K562 (cell line): ENCODE data around the gene GALP. TPM values are rescaled to one million over a fixed set of nuclear protein-coding genes. Genes with fewer than 3 reads are reported as not detected.

Experiments
- ATAC-seq: fragments of 200-7000 bp; cut with Tn5 transposase; 3 replicates; pipeline ENCODE4 v1.9.1; 2020; ENCODE audit warnings: moderate library complexity
- BruUV-seq: library from RNA; stranded (reverse); fragments of 400-500 nt; replicated peaks from 2 replicates; lab custom pipeline; 2021; lab: Mats Ljungman, UMichigan
- CTCF ChIA-PET: fragments of 300-600 bp; formaldehyde crosslinking; extraction: SDS; loops from one replicate; lab custom pipeline; 2021; ENCODE audit warnings: low intra/inter-chr PET ratio; lab: Yijun Ruan, JAX
- POLR2A ChIA-PET: fragments of 300-600, 350-650 bp; sonication (Branson Sonifier 250); formaldehyde crosslinking; extraction: SDS; loops from one replicate; lab custom pipeline; 2021; ENCODE audit warnings: antibody characterized with exemption, inconsistent platforms; lab: Yijun Ruan, JAX
- DNase-seq, 4 experiments: peaks; one replicate each; pipeline versions ENCODE4 v3.0.0 to v3.0.0-alpha.2; 2011 to 2018; ENCODE audit warnings: low spot score in 3 of 4, mixed read lengths in 3 of 4; ENCODE audit errors: extremely low read depth in 1 of 4
- FAIRE-seq: peaks from 2 replicates; lab custom pipeline; 2011; peaks lifted over from hg19 to GRCh38; lab: Jason Lieb, UNC
- H2AFZ ChIP-seq: 2 replicates; pipeline ENCODE4 v1.6.0; 2011; ENCODE audit warnings: low read depth, low read length, control low read depth, inconsistent platforms
- H3K27ac ChIP-seq: fragments of 200-600 bp; 3 replicates; pipeline ENCODE4 v1.8.0; 2011; ENCODE audit warnings: low read depth, mild to moderate bottlenecking, control low read depth, inconsistent platforms, low read length, moderate library complexity, mixed read lengths; ENCODE audit errors: extremely low read depth
- H3K27me3 ChIP-seq, 2 experiments: fragments of 300-600 bp in 1 of 2; 2 replicates in 1 of 2; 3 replicates in 1 of 2; pipeline versions ENCODE4 v1.6.0 to v1.8.0; 2011; ENCODE audit warnings: inconsistent platforms in 2 of 2, low read length in 2 of 2, mild to moderate bottlenecking in 1 of 2, mixed read lengths in 1 of 2, moderate library complexity in 1 of 2; ENCODE audit not compliant: control insufficient read depth in 2 of 2, insufficient read depth in 2 of 2
- H3K36me3 ChIP-seq: fragments of 300-600 bp; 3 replicates; pipeline ENCODE4 v1.8.0; 2011; ENCODE audit warnings: mild to moderate bottlenecking, low read length, inconsistent platforms; ENCODE audit not compliant: control insufficient read depth, insufficient read depth
- H3K4me1 ChIP-seq, 2 experiments: fragments of 200-600 bp in 1 of 2; replicated peaks in 1 of 2; 2 replicates in 1 of 2; 3 replicates in 1 of 2; pipeline versions ENCODE4 v1.5.1 to v1.8.0; 2011; ENCODE audit warnings: inconsistent platforms in 2 of 2, low read length in 2 of 2, mild to moderate bottlenecking in 1 of 2, mixed read lengths in 1 of 2, moderate library complexity in 1 of 2; ENCODE audit not compliant: control insufficient read depth in 2 of 2, insufficient read depth in 2 of 2
- H3K4me2 ChIP-seq: 2 replicates; pipeline ENCODE4 v1.6.1; 2011; ENCODE audit warnings: low read length, control low read depth, inconsistent platforms, mixed read lengths; ENCODE audit not compliant: insufficient read depth
- H3K4me3 ChIP-seq: fragments of 200-600 bp; sonication (generic), shearing (Covaris generic); 2 replicates; pipeline ENCODE4 v1.5.1; 2016; ENCODE audit warnings: control low read depth, inconsistent platforms
- H3K79me2 ChIP-seq: fragments of 200-600 bp; 3 replicates; pipeline ENCODE4 v1.8.0; 2011; ENCODE audit warnings: low read length, inconsistent platforms; ENCODE audit not compliant: control insufficient read depth, insufficient read depth
- H3K9ac ChIP-seq, 2 experiments: 2 replicates each; pipeline versions ENCODE4 v1.6.0 to v1.6.1; 2011; ENCODE audit warnings: low read depth in 2 of 2, low read length in 2 of 2, control low read depth in 1 of 2, inconsistent platforms in 1 of 2, mild to moderate bottlenecking in 1 of 2, mixed read lengths in 1 of 2; ENCODE audit not compliant: insufficient read depth in 1 of 2
- H3K9me1 ChIP-seq: one replicate; pipeline ENCODE4 v1.6.0; 2011; ENCODE audit warnings: inconsistent platforms, mild to moderate bottlenecking, low read length, moderate library complexity; ENCODE audit not compliant: control insufficient read depth, insufficient read depth
- H3K9me3 ChIP-seq: replicated peaks from 2 replicates; pipeline ENCODE4 v1.5.1; 2011; ENCODE audit warnings: low read depth, low read length, inconsistent platforms; ENCODE audit not compliant: control insufficient read depth, insufficient read depth
- H4K20me1 ChIP-seq: replicated peaks from 2 replicates; pipeline ENCODE4 v1.6.1; 2011; ENCODE audit warnings: low read length, inconsistent platforms, mixed read lengths; ENCODE audit not compliant: control insufficient read depth, insufficient read depth
- ATF1 ChIP-seq, 2 experiments: fragments of 450-650 bp in 1 of 2; IDR thresholded peaks; 2 replicates each; pipeline ENCODE4 v1.6.1; 2016; ENCODE audit warnings: missing compliant biosample characterization in 1 of 2, missing genetic modification characterization in 1 of 2
- BDP1 ChIP-seq: IDR thresholded peaks from 3 replicates; pipeline ENCODE4 v1.6.1; 2011; ENCODE audit not compliant: insufficient read length, insufficient read depth
- EGR1 ChIP-seq: fragments of 450-650 bp; conservative IDR thresholded peaks from 2 replicates; pipeline ENCODE4 v1.6.1; 2017; ENCODE audit warnings: mild to moderate bottlenecking
- JUN ChIP-seq, 2 experiments: sonication (generic) in 1 of 2; formaldehyde crosslinking in 1 of 2; IDR thresholded peaks; 2 replicates each; pipeline versions ENCODE4 v1.6.1 to v1.8.0; 2012 to 2022; ENCODE audit warnings: borderline replicate concordance in 2 of 2, mild to moderate bottlenecking in 2 of 2, improper control_type of control experiment in 1 of 2, low read depth in 1 of 2, low read length in 1 of 2, missing genetic modification reagents in 1 of 2
- RBM25 ChIP-seq: fragments of 200-400 bp; formaldehyde crosslinking; IDR thresholded peaks from 2 replicates; pipeline ENCODE4 v1.6.1; 2018; ENCODE audit warnings: low read length, low read depth, moderate library complexity; ENCODE audit not compliant: severe bottlenecking
- ZNF263 ChIP-seq: sonication (generic); formaldehyde crosslinking; IDR thresholded peaks from 2 replicates; pipeline ENCODE4 v1.8.0; 2022; ENCODE audit warnings: mild to moderate bottlenecking, missing genetic modification reagents, borderline replicate concordance
- ZNF316 ChIP-seq: fragments of 450-650 bp; IDR thresholded peaks from 2 replicates; pipeline ENCODE4 v1.6.1; 2016
- ZNF76 ChIP-seq: fragments of 250-450 bp; sonication (Bioruptor Pico); IDR thresholded peaks from 2 replicates; pipeline ENCODE4 v1.4.0; 2020; ENCODE audit warnings: mild to moderate bottlenecking, moderate library complexity, borderline replicate concordance
- WGBS: fragments of 100-300 bp; shearing (Covaris generic); methylation state at CpG from one replicate; pipeline ENCODE4 v1.1.6; 2016; ENCODE audit warnings: low coverage, mixed read lengths; ENCODE audit not compliant: insufficient coverage; ENCODE audit errors: missing lambda C conversion rate; 5-methylcytosine and 5-hydroxymethylcytosine counted together
- in situ Hi-C: fragments of 300-500 bp; cut with MboI; formaldehyde crosslinking; loops from 4 replicates; pipeline ENCODE4 v1.15.0; 2018; ENCODE audit warnings: inconsistent platforms, mixed read lengths
- intact Hi-C: fragments of 100-400 bp; cut with micrococcal nuclease; formaldehyde crosslinking; loops from 2 replicates; pipeline ENCODE4 v1.14.2; 2022
- polyA plus RNA-seq, 8 experiments: library from polyadenylated mRNA; depleted of rRNA in 4 of 8; stranded (reverse) in 5 of 8; unstranded in 3 of 8; fragments of >200 nt; fragmentation: Nextera tagmentation in 2 of 8; fragmentation: Illumina TruSeq in 1 of 8; extraction: Ambion mirVana in 2 of 8; extraction: Trizol in 1 of 8; gene quantifications; 2 replicates each; pipeline versions ENCODE4 v1.2.1 to v1.2.3, GENCODE V29; 2011 to 2014; ENCODE audit warnings: inconsistent platforms in 1 of 8, missing spikeins in 1 of 8
- total RNA-seq, 7 experiments: library from RNA; depleted of rRNA in 6 of 7; stranded (reverse); fragments of >200 nt in 6 of 7; fragmentation: Illumina TruSeq in 2 of 7; extraction: Trizol in 2 of 7; gene quantifications; 2 replicates each; pipeline versions ENCODE4 v1.2.1 to v1.2.3, GENCODE V29; 2011 to 2021; ENCODE audit warnings: low replicate concordance in 1 of 7
- TF ChIP-seq, protein P1 (sequence below): sonication (generic); formaldehyde crosslinking; IDR thresholded peaks from 2 replicates; pipeline ENCODE4 v1.8.0; 2022; ENCODE audit warnings: mild to moderate bottlenecking, missing genetic modification reagents
- TF ChIP-seq, protein P2 (sequence below): fragments of 250-450 bp; sonication (Bioruptor Pico); IDR thresholded peaks from 2 replicates; pipeline ENCODE4 v1.4.0; 2020; ENCODE audit warnings: mild to moderate bottlenecking, moderate library complexity, borderline replicate concordance

GALP gene
- total and polyA plus RNA-seq, 9 of the 15 experiments (the other 6 are each of a cell fraction or from before 2014, with no cell fraction given), result not detected

DNA sequence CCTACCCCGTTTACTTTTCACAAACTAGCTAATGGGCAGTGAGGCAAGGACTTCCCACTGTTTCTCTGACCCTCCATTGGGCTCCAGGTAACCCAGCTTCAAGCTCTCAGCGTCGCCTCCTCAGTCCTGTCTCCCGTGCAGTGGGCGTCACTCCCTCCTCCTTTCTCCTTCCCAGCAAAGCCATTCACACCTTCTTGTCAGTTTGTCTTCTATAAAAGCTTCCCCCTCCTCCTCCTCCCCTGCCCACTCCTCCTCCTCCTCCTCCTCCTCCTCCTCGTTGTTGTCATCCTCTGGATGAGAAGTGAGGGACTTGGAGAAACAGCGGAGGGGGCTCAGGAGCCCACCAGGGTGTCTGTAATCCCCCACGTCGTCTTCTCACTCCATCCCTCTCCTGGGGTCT is 1.7 kb upstream of the GALP start:
- Histone ChIP-seq H3K79me2 (no peaks in the 10 kb centered on the region), H3K4me2 (peak overlapping the region; percentile 26; the same call in 1 of the 2 replicates), H3K9ac (no peak overlapping the region), H3K9me3 (no peaks in the 10 kb centered on the region), H3K27me3 (peaks cover 0 to 31% of the 10 kb centered on the region in 2 experiments; a peak in 4 of 5 replicates), H3K27ac (no peak overlapping the region), H3K4me3 (no peak overlapping the region), H3K4me1 (peaks cover 5 to 23% of the 10 kb centered on the region in 2 experiments; a peak in 3 of 5 replicates), H3K9me1 (no peaks in the 10 kb centered on the region), H3K36me3 (no peaks in the 10 kb centered on the region), H4K20me1 (no peaks in the 10 kb centered on the region), H2AFZ (no peak overlapping the region)
- no peak for ATAC-seq
- intact Hi-C loops (loop anchor here (5.0 kb wide), 1 partner anchor 158 kb away; no protein-coding TSS in a partner anchor), in situ Hi-C loops (no loop called here)
- no peak for DNase-seq
- WGBS, result 9% methylated on average over 8 of the region's 9 CpGs
- ChIA-PET POLR2A (no interaction called here), CTCF (no interaction called here)
- no peak for FAIRE-seq
- TF ChIP-seq EGR1, result peak; percentile 58; the same call in 1 of the 2 replicates
- TF ChIP-seq RBM25, result no peak
- peak; percentile 90 for TF ChIP-seq ZNF263 (CRISPR knock-in tag)
- no peak for TF ChIP-seq BDP1
- BruUV-seq, result no TSS peak

DNA sequence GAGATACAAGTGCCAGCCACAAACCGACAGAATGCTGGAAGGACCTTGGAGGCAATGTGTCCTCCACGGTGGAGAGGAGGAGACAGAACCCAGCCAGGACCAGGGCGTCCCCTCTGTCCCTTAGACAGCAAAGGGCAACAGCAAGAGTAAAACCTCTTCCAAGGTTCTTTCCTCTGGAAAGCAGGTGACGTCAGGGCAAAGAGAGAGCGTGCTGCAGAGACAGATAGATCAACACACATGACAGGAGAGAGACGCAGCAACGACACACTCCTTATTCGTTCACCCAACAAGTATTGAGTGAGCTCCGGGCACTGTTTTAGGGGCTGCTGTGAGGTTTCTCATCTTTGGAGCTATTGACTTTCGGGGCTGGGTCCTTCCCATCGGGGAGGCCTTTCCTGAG is 1.3 kb upstream of the GALP start:
- H3K4me1 ChIP-seq, result peaks cover 5 to 23% of the 10 kb centered on the region in 2 experiments; a peak in 3 of 5 replicates
- no peaks in the 10 kb centered on the region for H3K9me3 ChIP-seq
- BruUV-seq, result no TSS peak
- no peaks in the 10 kb centered on the region for H3K36me3 ChIP-seq
- peak; percentile 36 for ATAC-seq
- H3K4me2 ChIP-seq, result peak overlapping the region; percentile 26; the same call in 1 of the 2 replicates
- H3K9me1 ChIP-seq, result no peaks in the 10 kb centered on the region
- H3K27ac ChIP-seq, result no peak overlapping the region
- H3K79me2 ChIP-seq, result no peaks in the 10 kb centered on the region
- in situ Hi-C loops, result no loop called here
- intact Hi-C loops, result loop anchor here (5.0 kb wide), 1 partner anchor 158 kb away; no protein-coding TSS in a partner anchor
- H3K9ac ChIP-seq, result peak overlapping the region in 1 of 2 experiments; percentile 52; a peak in 2 of 4 replicates
- ChIA-PET POLR2A (no interaction called here), CTCF (no interaction called here)
- no peaks in the 10 kb centered on the region for H4K20me1 ChIP-seq
- peak in 2 of 4 experiments; percentile 6 to 23 for DNase-seq
- H3K27me3 ChIP-seq, result peaks cover 0 to 31% of the 10 kb centered on the region in 2 experiments; a peak in 4 of 5 replicates
- H2AFZ ChIP-seq, result 0 out of 2 replicates have a peak overlapping the region, but pooled peaks have one; percentile 1
- 4% methylated on average over 11 of the region's 11 CpGs for WGBS
- no peak overlapping the region for H3K4me3 ChIP-seq
- FAIRE-seq, result no peak
- TF ChIP-seq ATF1 (CRISPR knock-in tag; IDR thresholded peaks at IDR 0.05) (no peak), ATF1 (tag; IDR thresholded peaks at IDR 0.05) (peak; percentile 58; the same call in 1 of the 2 replicates), JUN (IDR thresholded peaks at IDR 0.05; ENCODE audit: borderline replicate concordance, low read depth, low read length) (0 out of 2 replicates have a peak, but pooled peaks have one; percentile 15), JUN (CRISPR knock-in tag; IDR thresholded peaks at IDR 0.05; ENCODE audit: borderline replicate concordance) (no peak), ZNF76 (CRISPR knock-in tag) (no peak), ZNF316 (no peak)
- TF ChIP-seq, protein P1, sequence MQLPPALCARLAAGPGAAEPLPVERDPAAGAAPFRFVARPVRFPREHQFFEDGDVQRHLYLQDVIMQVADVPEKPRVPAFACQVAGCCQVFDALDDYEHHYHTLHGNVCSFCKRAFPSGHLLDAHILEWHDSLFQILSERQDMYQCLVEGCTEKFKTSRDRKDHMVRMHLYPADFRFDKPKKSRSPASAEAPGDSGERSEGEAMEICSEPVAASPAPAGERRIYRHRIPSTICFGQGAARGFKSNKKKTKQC, result no peak
- TF ChIP-seq, protein P2, sequence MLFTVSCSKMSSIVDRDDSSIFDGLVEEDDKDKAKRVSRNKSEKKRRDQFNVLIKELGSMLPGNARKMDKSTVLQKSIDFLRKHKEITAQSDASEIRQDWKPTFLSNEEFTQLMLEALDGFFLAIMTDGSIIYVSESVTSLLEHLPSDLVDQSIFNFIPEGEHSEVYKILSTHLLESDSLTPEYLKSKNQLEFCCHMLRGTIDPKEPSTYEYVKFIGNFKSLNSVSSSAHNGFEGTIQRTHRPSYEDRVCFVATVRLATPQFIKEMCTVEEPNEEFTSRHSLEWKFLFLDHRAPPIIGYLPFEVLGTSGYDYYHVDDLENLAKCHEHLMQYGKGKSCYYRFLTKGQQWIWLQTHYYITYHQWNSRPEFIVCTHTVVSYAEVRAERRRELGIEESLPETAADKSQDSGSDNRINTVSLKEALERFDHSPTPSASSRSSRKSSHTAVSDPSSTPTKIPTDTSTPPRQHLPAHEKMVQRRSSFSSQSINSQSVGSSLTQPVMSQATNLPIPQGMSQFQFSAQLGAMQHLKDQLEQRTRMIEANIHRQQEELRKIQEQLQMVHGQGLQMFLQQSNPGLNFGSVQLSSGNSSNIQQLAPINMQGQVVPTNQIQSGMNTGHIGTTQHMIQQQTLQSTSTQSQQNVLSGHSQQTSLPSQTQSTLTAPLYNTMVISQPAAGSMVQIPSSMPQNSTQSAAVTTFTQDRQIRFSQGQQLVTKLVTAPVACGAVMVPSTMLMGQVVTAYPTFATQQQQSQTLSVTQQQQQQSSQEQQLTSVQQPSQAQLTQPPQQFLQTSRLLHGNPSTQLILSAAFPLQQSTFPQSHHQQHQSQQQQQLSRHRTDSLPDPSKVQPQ, result no peak
